Neural crest cell (in vitro differentiated cells): Measurements from ENCODE around the gene KDM1B. TPM values are rescaled to one million over a fixed set of nuclear protein-coding genes. Genes with fewer than 3 reads are reported as not detected.

Experiments used
- DNase-seq: peaks from one replicate; pipeline ENCODE4 v3.0.0; 2021; ENCODE audit warnings: low read depth, mixed read lengths, low spot score
- H3K27ac Mint-ChIP-seq: one replicate; pipeline ENCODE4 v1.8.0; 2021; ENCODE audit warnings: mild to moderate bottlenecking, mixed read lengths; ENCODE audit not compliant: unreplicated experiment
- H3K27me3 Mint-ChIP-seq: 2 replicates; pipeline ENCODE4 v1.8.0; 2021; ENCODE audit warnings: low read depth, mild to moderate bottlenecking, mixed read lengths
- H3K36me3 Mint-ChIP-seq: 2 replicates; pipeline ENCODE4 v1.8.0; 2021; ENCODE audit warnings: low read depth, mild to moderate bottlenecking, mixed read lengths
- H3K4me1 Mint-ChIP-seq: 2 replicates; pipeline ENCODE4 v1.8.0; 2021; ENCODE audit warnings: mixed read lengths
- H3K4me3 Mint-ChIP-seq: one replicate; pipeline ENCODE4 v1.8.0; 2021; ENCODE audit warnings: mild to moderate bottlenecking, mixed read lengths
- H3K9me3 Mint-ChIP-seq: 2 replicates; pipeline ENCODE4 v1.8.0; 2021; ENCODE audit warnings: mixed read lengths
- total RNA-seq: library from RNA; stranded (reverse); gene quantifications from 2 replicates; pipeline ENCODE4 v1.2.1, GENCODE V29; 2021
- TF ChIP-seq, protein P1 (sequence below): fragments of 200-600 bp; sonication (generic); conservative IDR thresholded peaks from 2 replicates; pipeline ENCODE4 v1.5.0; 2021; ENCODE audit warnings: antibody characterized with exemption, mild to moderate bottlenecking

KDM1B gene
- total RNA-seq, 1 donor from 2014 or later = 21.6 TPM

DNA sequence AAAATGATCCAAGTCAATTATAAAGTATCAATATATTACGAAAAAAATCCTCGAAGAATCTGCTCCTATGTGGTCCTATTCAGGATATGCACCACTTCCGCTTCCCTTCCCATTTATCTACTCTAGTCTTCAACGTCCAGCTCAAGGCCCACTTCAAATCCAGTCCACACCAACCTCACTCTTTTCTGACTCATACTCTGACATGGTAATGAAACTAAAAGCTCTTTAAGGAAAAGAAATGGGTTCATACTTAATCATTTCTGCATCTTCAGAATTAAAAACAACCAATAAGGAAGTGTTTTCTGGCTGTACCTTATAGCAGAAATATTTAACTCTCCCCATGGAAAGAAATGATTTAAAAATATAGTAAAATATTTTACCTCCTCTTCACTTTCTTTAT lies 94.0 kb downstream of the KDM1B start:
- TF ChIP-seq, protein P1, sequence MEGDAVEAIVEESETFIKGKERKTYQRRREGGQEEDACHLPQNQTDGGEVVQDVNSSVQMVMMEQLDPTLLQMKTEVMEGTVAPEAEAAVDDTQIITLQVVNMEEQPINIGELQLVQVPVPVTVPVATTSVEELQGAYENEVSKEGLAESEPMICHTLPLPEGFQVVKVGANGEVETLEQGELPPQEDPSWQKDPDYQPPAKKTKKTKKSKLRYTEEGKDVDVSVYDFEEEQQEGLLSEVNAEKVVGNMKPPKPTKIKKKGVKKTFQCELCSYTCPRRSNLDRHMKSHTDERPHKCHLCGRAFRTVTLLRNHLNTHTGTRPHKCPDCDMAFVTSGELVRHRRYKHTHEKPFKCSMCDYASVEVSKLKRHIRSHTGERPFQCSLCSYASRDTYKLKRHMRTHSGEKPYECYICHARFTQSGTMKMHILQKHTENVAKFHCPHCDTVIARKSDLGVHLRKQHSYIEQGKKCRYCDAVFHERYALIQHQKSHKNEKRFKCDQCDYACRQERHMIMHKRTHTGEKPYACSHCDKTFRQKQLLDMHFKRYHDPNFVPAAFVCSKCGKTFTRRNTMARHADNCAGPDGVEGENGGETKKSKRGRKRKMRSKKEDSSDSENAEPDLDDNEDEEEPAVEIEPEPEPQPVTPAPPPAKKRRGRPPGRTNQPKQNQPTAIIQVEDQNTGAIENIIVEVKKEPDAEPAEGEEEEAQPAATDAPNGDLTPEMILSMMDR = no peak
- Mint-ChIP-seq H3K36me3 (peaks cover 19% of the 10 kb centered on the region), H3K4me3 (no peak overlapping the region), H3K27ac (no peak overlapping the region), H3K27me3 (no peaks in the 10 kb centered on the region), H3K4me1 (no peaks in the 10 kb centered on the region), H3K9me3 (no peaks in the 10 kb centered on the region)
- DNase-seq = no peak

DNA sequence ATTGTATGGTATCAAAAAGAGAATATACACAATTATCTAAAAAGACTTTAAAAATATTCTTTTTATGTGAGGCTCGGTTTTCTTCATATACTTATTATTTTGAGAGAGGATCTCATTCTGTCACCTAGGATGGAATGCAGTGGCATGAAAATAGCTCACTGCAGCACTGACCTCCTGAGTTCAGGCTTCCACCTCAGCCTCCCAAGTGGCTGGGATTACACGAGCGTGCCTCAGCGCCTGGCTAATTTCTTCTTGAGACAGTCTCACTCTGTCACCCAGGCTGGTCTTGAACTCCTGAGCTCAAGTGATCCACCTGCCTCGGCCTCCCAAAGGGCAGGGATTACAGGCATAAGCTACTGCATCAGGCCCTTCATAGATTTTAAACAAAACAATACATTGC lies 98.4 kb downstream of the KDM1B start:
- Mint-ChIP-seq H3K36me3 (peaks cover 22% of the 10 kb centered on the region), H3K27ac (no peak overlapping the region), H3K4me1 (no peaks in the 10 kb centered on the region), H3K27me3 (no peaks in the 10 kb centered on the region), H3K4me3 (no peak overlapping the region), H3K9me3 (no peaks in the 10 kb centered on the region)
- DNase-seq = no peak
- TF ChIP-seq, protein P1 = no peak

DNA sequence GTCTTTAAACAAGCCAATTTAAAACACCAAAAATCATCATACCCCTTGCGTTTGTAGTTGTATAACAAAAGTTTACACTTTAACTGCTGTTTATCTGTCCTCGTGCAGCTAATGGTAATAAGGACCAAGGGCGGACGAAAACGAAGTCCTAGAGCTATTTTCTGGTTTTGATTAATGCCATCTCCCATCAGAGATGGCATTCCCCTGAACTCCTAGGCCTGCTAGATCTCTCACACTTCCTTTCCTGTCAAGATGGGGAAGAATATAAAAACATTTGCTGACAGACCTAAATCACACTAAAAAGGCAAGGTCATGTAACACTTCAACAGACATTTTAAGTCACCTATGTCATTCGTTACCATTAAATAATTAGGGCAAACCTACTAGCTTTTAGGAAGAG lies 99.6 kb downstream of the KDM1B start:
- peaks cover 23% of the 10 kb centered on the region for H3K36me3 Mint-ChIP-seq
- H3K27me3 Mint-ChIP-seq = no peaks in the 10 kb centered on the region
- H3K4me3 Mint-ChIP-seq = no peak overlapping the region
- DNase-seq = no peak
- TF ChIP-seq, protein P1 = no peak
- peaks cover 5% of the 10 kb centered on the region for H3K4me1 Mint-ChIP-seq
- no peak overlapping the region for H3K27ac Mint-ChIP-seq
- H3K9me3 Mint-ChIP-seq = no peaks in the 10 kb centered on the region

DNA sequence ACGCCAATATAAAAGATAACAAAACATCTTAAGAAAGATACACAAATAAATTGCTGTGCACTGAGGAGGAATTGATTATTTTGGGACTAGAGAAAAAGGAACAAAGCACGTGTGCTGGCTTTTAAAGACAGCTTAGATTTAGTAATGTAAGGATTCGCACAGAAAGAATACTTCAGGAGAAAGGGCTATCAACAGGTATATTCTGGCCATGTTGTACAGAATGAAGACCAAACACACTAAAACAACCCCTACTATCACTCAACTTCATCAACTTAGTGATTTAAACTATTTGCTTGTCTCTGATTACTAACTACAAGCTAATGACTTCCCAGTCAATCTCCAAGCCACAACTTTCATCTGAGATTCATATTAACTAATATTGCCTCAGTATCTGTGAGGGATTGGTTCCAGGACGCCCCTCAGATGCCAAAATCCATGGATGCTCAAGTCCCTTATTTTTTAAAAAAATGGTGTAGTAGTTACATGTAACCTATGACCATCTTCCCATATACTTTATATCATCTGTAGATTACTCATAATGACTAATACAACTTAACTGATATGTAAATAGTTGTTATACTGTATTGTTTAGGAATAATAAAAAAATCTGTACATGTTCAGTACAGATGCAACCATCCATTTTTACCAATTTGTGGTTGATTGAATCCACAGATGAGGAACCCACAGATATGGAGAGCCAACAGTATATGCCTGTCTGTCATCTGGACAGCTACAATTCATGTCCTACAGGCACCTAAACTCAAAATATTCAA lies 104.6 kb downstream of the KDM1B start:
- peaks cover 45% of the 10 kb centered on the region for H3K4me1 Mint-ChIP-seq
- TF ChIP-seq, protein P1 = no peak
- peak overlapping the region; percentile 95 for H3K4me3 Mint-ChIP-seq
- no peak for DNase-seq
- no peak overlapping the region for H3K27ac Mint-ChIP-seq
- H3K36me3 Mint-ChIP-seq = peaks cover 27% of the 10 kb centered on the region
- no peaks in the 10 kb centered on the region for H3K27me3 Mint-ChIP-seq
- H3K9me3 Mint-ChIP-seq = no peaks in the 10 kb centered on the region

- no peak overlapping the region for H3K27ac Mint-ChIP-seq
- H3K4me3 Mint-ChIP-seq = peak overlapping the region; percentile 95
- peaks cover 52% of the 10 kb centered on the region for H3K4me1 Mint-ChIP-seq
- TF ChIP-seq, protein P1 = no peak
- H3K27me3 Mint-ChIP-seq = no peaks in the 10 kb centered on the region
- peaks cover 23% of the 10 kb centered on the region for H3K36me3 Mint-ChIP-seq
- H3K9me3 Mint-ChIP-seq = no peaks in the 10 kb centered on the region
- DNase-seq = no peak
Measured at GRCh38 chr6:18260448-18261106, 105.4 kb downstream of the KDM1B start.
